Fibroblast of skin of left biceps (primary cell): ENCODE results near the gene GJB2.

Source experiments
- DNase-seq, 2 experiments: peaks; one replicate each; pipeline ENCODE4 v3.0.0-alpha.2; 2013; ENCODE audit warnings: low read depth in 2 of 2

GJB2 gene

GRCh38 chr13:20192158-20192835, 441 bp downstream of the GJB2 start:
- DNase-seq = no peak

- DNase-seq = no peak
Observed at GRCh38 chr13:20191311-20192157, 1.2 kb downstream of the GJB2 start.

DNA sequence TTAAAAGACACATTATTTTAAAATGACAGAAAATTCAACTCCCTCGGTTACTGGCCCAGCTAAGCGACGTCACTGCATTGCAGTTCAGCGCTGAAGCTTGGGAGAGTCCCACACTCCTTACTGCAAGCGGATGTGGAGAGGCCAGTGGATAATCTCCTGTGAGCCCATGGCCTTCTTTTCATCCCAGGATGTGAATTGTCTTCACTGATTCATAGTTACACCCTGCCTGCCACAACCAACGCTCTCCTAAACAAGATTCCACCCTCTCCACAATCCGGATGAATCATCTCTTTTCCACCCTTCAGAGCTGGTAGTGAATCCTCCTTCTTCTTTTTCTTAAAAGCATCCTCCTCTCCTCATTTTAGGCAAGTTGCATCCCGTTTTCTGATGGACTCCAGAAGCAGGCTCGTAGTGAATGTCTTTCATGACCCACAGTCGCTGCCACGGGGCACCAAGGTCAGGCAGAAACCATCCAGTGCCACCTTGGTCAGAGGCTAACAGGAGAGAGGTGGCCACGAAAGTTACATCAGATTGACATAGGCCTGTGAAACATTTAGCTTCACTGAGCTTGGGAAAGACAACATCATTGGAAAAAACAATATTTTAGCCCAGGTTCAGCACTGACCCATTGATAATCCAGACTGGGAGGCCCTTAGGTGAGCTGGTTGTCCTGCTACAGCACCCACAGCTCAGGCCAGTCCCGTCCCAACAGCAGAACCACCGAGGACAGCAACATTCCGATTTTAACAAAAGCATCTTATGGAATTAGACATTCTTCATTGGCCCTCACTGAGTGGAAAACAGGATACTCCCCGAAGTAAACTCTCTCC, 2.0 kb downstream of the GJB2 start:
- peak; percentile 35 to 46 for DNase-seq

DNA sequence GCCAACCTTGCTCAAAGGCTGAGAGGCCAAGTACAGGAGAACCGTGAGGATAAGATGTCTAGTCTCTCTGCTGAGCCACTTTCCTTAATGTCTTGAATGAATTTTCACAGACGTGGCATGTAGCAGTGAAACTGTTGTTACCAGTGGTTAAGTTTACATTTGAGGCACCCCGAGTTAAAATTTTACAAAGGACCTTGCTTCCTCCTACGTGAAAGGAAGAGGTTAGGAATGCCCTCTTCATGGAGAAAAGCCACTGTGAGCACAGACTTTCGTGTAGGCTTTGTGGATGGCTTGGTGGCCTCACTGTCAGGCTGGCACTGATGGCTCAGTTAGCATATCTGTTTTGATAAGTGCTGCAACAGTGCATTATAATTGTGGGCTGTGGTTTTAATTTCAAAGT, 2.7 kb downstream of the GJB2 start:
- no peak for DNase-seq

DNA sequence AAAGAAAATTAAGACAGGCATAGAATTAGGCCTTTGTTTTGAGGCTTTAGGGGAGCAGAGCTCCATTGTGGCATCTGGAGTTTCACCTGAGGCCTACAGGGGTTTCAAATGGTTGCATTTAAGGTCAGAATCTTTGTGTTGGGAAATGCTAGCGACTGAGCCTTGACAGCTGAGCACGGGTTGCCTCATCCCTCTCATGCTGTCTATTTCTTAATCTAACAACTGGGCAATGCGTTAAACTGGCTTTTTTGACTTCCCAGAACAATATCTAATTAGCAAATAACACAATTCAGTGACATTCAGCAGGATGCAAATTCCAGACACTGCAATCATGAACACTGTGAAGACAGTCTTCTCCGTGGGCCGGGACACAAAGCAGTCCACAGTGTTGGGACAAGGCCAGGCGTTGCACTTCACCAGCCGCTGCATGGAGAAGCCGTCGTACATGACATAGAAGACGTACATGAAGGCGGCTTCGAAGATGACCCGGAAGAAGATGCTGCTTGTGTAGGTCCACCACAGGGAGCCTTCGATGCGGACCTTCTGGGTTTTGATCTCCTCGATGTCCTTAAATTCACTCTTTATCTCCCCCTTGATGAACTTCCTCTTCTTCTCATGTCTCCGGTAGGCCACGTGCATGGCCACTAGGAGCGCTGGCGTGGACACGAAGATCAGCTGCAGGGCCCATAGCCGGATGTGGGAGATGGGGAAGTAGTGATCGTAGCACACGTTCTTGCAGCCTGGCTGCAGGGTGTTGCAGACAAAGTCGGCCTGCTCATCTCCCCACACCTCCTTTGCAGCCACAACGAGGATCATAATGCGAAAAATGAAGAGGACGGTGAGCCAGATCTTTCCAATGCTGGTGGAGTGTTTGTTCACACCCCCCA, 3.8 kb downstream of the GJB2 start:
- no peak for DNase-seq

DNA sequence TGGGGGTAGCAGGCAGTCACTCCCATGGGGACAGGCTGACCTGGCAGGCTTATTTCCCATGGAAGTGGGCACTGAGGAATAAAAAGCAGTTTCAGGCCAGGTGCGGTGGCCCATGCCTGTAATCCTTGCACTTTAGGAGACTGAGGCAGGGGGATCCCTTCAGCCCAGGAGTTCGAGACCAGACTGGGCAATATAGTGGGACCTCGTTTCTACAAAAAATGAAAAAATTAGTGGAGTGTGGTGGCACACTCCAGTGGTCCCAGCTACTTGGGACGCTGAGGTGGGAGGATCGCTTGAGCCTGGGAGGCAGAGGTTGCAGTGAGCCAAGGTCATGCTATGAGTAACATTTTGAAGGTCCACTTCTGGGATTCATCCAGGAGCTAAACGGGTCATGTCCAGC, 6.0 kb downstream of the GJB2 start:
- DNase-seq = no peak

DNA sequence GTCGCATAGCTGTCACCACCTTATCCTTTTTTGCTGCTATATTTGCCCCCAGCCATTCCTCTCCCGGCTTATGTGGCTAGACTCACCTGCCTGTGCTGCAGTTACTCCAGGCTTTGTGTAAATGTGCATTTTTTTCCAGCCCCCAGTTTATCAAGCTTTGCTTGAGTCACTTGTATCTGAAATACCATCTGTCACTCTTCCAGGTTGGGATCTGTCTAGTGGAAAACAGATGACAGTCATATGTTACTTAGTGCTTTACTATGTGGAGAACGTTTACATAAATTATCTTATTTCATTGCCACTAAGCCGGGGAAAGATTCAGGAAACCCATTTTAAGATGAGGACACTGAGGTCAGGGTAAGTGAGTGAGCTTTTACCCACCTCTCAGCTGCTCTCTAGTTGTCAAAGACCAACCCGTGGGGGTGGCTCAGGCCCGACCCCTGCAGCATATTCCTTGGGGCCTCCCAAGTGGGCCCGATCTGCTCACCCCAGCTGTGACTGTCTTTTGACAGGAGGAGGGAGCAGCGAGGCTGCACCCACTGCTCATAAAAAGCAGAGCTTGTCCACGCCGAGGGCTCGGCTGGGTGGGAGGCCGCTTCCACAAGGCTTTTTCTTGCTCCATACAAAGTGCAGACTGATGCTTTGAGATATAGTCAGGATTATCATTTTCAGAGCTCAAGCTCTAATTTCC, 7.2 kb downstream of the GJB2 start:
- DNase-seq = no peak

GRCh38 chr13:20182231-20182846, 10.4 kb downstream of the GJB2 start:
- no peak for DNase-seq

GRCh38 chr13:20181188-20181587, 11.6 kb downstream of the GJB2 start:
- DNase-seq = no peak

DNA sequence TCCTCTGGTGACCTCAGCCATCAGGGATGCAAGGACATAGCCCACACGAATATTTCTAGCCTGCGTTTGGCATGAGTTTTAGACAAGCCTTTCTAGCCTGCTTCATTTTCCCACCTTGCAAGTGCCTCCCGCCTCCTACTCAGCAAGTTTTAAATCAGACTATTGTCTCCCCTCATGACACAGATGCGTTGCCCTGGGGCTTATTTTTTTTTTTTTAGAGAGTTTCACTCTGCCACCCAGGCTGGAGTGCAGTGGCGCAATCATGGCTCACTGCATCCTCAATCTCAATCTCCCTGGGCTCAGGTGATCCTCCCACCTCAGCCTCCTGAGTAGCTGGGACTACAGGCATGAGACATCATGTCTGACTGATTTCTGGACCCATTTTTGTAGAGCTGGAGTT, 14.6 kb downstream of the GJB2 start:
- no peak for DNase-seq

GRCh38 chr13:20177049-20177831, 15.5 kb downstream of the GJB2 start:
- no peak for DNase-seq

GRCh38 chr13:20175907-20176652, 16.7 kb downstream of the GJB2 start:
- no peak for DNase-seq

DNA sequence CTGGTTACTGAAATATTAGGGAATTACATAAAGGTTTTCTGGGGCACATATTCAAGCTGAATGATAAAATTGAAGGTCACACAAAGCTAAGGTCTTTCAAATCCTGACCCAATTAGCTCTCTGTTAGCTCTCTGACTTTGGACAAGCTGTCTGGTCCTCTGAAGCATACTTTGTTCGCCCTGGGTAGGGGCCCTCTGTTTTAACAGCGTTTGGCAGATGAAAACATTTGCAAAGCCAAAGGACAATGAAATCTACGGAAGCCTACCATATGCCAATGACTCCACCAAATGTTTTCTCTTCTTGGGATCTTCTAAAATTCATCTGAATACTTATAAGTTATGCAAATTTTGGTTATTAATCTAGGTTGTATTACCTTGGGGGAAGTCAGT, 17.3 kb downstream of the GJB2 start:
- no peak for DNase-seq

DNA sequence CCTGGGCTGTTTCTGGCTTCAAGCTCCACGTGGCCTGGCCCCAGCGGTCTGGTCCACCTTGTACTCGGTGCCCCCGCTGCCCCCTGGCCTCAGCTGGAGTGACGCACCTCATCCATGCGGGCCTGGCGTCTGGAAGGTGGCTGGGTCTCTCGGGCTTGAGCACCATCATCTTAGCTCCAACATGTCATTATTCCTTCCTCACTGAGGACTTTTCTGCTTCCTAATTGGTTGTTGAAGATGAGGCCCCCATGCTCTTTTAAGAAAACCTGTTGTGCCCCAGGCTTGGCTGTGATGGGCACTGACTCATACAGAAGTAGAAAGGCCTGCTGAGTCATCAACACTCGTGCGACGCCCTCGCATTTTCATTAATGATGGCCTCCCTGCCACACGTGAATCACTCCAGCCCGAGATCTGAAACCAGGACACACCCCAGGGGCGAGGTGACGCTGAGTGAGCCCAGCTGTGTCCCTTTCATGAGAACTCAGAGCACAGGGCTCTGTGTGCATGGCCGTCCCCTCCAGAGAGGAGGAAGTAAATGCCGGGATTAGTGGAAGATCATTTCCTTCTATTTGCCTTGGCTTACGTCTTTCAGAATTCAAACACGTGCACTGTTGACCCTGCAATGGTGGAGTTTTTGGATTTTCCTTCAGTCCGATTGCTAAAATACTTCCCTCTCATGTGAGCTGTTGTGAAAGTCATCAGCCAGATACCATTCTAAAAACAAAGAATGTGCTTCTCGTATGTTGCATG, 17.9 kb downstream of the GJB2 start:
- DNase-seq = peak; percentile 50 to 54

DNA sequence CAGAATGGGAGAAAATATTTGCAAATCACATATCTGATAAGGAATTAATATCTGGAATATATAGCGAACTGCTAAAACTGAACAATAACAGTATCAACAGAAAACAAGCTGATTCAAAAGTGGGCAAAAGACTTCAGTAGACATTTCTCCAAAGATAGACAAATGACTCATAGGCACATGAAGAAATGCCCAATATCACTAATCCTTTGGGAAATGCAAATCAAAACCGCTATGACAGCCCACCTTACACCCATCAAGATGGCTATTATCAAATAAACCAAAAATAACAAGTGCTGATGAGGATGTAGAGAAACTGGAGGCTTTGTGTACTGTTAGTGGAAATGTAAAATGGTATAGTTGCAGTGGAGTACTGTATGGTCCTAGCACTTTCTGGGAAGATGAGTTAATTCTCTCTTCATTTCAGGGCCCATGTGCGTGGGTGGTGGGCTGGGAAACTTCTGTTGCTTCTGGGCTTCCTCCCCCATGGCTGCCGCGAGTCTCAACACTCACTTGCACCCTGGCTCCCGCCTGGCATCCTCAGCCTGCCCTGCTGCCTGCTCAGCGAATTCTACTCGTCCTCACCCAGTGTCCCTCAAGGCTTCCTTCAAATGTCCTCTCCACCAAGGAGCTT, 19.5 kb downstream of the GJB2 start:
- DNase-seq = no peak

- no peak for DNase-seq
Observed at GRCh38 chr13:20171364-20171763, 21.4 kb downstream of the GJB2 start.

DNA sequence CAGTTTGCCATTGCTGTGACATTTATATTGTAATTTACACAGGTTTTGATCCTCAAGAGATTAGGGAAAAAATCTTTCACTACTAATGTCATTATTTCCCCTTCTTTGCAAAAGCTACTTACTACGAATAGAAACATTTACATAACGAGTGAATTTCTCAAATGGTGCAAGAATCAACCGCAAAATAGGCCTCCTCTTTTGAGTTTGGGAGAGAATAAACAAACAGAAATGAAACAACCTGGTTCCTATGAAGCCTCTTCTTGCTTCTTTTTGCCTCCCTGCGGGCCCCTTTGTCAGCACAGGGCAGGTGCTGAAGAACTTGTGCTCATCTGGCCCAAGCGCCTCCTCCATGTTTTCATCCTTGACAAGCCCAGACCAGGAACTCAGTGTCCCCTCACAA, 21.8 kb downstream of the GJB2 start:
- DNase-seq = no peak

DNA sequence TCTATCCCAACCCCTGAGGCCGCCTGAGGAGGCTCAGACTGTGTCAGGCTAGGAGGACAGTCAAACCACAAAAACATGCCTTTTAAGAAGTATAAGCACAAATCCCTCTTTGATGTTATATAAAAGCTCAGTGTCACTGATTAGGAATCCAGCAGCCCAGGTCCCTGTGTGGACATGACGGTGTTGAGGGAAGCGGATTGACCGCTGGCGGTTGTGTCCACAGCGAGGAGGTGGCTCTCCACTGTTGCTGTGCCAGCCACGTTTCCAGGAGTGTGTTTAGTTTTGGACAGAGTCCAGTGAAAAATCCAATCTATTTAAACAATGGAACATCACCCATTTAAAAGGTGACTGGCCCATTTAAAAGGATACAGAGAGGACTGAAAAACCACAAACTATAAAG, 24.3 kb downstream of the GJB2 start:
- DNase-seq = no peak
